Fibroblast of pulmonary artery (primary cell): ENCODE results near the gene NRXN3.
A peak's percentile ranks its signal among the peaks of the same experiment; 100 is the strongest.

Source experiments
- DNase-seq: peaks from one replicate; pipeline ENCODE4 v3.0.0-alpha.2; 2010; ENCODE audit warnings: low read depth
- H3K4me3 ChIP-seq: replicated peaks from 2 replicates; pipeline ENCODE4 v1.5.1; 2011; ENCODE audit warnings: low read depth, mild to moderate bottlenecking, control low read depth, low read length, moderate library complexity
- TF ChIP-seq, protein P1 (sequence below): IDR thresholded peaks from 2 replicates; pipeline ENCODE4 v1.5.1; 2011; ENCODE audit warnings: mild to moderate bottlenecking, control low read depth, low read length, inconsistent platforms; ENCODE audit errors: missing control alignments

Gene NRXN3

DNA sequence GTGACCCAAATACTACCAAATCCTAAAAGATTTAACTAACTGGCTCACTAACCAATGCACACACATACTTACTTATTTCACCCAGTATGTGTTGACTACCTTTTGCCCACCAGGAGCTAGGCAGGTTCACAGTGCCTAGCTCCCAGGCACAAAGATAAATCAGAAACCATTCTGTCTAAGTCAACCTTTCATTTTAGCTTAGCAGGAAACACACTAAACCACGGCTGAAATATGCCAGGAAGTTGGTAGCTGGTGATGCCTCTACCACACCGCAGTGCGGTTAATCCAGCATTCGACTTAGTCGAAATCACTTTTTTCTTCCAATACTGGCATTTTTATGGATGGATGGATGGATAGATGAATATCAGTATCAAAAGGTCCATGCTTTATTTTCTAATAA is 1443.5 kb downstream of the NRXN3 start:
- DNase-seq: no peak
- TF ChIP-seq, protein P1, sequence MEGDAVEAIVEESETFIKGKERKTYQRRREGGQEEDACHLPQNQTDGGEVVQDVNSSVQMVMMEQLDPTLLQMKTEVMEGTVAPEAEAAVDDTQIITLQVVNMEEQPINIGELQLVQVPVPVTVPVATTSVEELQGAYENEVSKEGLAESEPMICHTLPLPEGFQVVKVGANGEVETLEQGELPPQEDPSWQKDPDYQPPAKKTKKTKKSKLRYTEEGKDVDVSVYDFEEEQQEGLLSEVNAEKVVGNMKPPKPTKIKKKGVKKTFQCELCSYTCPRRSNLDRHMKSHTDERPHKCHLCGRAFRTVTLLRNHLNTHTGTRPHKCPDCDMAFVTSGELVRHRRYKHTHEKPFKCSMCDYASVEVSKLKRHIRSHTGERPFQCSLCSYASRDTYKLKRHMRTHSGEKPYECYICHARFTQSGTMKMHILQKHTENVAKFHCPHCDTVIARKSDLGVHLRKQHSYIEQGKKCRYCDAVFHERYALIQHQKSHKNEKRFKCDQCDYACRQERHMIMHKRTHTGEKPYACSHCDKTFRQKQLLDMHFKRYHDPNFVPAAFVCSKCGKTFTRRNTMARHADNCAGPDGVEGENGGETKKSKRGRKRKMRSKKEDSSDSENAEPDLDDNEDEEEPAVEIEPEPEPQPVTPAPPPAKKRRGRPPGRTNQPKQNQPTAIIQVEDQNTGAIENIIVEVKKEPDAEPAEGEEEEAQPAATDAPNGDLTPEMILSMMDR: no peak
- no peak overlapping the region for H3K4me3 ChIP-seq

GRCh38 chr14:79614448-79614847 is 1444.3 kb downstream of the NRXN3 start:
- DNase-seq: no peak
- no peak overlapping the region for H3K4me3 ChIP-seq
- TF ChIP-seq, protein P1: no peak

DNA sequence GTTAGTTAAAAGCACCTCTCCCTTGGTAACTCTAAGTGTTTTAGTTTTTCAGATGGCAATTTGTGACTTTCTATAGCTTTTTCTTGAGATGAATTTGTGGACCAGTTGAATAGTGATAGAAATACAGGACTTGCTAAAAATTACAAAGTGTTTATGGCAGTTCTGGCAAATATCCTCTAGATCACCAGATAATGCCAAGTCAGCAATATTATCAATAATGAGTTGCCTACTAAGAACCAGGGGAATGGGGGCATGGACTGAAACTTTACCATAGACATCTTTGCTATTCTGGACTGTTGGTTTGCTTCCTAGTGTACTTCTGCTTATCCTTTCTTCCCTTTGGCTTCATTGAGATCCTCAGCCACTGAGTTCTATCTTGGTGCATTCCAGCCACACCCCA is 1456.9 kb downstream of the NRXN3 start:
- TF ChIP-seq, protein P1: no peak
- no peak overlapping the region for H3K4me3 ChIP-seq
- no peak for DNase-seq

DNA sequence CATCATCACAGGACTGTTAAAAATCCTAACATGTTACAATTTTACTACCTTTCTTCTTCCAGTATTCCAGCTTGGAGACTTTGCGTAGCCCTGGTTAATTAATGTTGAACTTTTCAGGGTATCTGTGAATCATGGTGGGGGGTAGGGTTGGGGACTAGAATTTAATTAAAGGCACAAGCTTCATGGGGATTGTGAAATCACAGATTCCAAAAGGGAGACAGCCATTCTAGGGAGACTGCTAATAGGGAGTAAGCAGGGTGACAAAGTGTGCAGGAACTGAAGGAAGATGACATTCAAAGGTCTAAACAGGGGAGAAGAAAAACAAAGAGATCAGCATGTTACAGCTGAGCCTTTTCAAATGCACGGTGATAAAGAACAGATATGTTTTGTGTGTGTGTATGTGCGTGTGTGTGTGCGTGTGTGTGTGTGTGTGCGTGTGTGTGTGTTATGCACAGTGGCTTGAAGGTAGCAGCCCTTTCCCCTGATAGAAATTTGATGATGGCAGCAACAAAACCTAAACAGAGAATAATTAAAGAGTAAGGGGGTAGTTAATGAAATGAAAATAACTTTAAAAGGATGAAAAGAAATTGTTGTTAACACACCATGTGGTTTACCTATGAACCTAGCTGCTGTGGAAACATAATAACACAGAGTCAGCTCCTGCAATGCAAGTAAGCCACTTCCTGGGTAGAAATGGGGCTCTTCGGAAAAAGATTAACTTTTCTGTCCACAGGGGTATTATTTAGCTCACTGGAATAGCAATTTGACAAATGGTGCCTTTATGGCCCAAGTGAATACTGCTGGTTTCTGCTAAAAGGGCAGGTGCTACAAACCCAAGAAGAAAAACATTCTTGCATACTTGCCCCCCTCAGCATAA is 1459.5 kb downstream of the NRXN3 start:
- H3K4me3 ChIP-seq: no peak overlapping the region
- no peak for DNase-seq
- TF ChIP-seq, protein P1: no peak

- TF ChIP-seq, protein P1: no peak
- no peak overlapping the region for H3K4me3 ChIP-seq
- DNase-seq: peak; percentile 7
Observed at GRCh38 chr14:79630288-79630960, 1460.3 kb downstream of the NRXN3 start.

DNA sequence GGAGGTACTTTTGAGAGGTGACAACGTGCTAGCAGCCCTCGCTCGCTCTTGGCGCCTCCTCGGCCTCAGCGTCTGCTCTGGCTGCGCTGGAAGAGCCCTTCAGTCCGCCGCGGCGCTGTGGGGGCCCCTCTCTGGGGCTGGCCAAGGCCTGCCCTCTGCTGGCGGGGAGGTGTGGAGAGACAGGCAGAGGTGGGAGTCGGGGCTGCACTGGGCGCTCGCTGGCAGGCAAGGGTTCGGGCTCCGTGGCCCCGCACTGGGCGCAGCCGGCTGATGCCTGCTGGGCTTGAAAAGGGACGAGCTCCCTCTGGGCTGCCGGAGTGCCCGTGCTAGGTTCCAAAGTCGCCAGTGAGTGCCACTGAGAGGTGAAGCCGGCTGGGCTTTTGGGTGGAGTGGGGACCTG is 1461.1 kb downstream of the NRXN3 start:
- TF ChIP-seq, protein P1: no peak
- no peak overlapping the region for H3K4me3 ChIP-seq

More for the DNA sequence above, 1461.1 kb downstream of the NRXN3 start:
- DNase-seq: no peak
